ENCODE measurements around the gene SERINC2. TPM values are rescaled to one million over a fixed set of nuclear protein-coding genes. Genes with fewer than 3 reads are reported as not detected.

The SERINC2 gene
- polyA plus RNA-seq, 1 donor (not counting 4 experiments of a cell fraction or from before 2014, with no cell fraction given): 171 TPM

DNA sequence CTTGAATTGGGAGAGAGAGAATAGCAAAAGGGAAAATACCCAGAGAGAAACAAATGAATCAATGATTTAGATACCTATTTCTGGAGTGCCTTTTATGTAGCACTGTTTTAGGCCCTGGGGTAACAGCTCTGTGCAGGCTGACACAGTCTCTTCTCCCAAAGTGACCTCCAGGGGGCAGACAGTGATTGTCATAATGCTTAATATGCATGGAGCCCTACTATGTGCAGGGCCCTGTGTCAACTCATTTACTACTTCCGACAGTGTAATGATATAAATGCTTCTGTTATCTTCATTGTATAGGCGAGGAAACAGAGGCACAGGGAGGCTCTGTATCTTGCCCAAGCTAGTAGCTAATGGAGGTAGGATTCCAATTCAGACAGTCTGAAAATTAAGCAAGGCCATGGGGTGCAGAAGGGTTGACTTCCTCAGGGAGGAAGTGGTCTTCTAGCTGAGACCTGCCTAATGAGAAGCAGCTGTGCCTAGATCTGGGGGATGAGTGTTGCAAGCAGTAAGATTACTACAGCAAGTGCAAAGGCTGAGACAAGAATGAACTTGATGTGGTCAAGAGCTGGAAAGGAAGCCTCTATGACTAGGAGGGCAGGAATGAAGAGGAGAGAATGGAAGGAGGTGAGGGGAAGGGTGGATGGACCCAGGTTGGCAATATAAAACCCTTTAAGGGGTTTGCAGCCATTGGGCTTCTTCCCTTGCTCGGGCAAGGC lies 16.2 kb upstream of the SERINC2 start:
- Histone ChIP-seq H3K9me1 (ENCODE audit: control insufficient read depth, extremely low read depth, insufficient read depth, low read length) (no peaks in the 10 kb centered on the region), H3K9ac (ENCODE audit: control insufficient read depth, extremely low read depth, insufficient read depth, low read length) (no peak overlapping the region), H3K79me2 (ENCODE audit: control insufficient read depth, insufficient read depth, low read length) (no peaks in the 10 kb centered on the region), H3K4me2 (ENCODE audit: control insufficient read depth, extremely low read depth, insufficient read depth, low read depth, low read length) (peak overlapping the region; percentile 60), H4K20me1 (ENCODE audit: control insufficient read depth, extremely low read depth, insufficient read depth, low read length) (no peaks in the 10 kb centered on the region), H3K4me3 (ENCODE audit: control insufficient read depth in 2 of 3, extremely low read depth in 1 of 3, insufficient read depth in 2 of 3, low read depth in 1 of 3, low read length in 3 of 3) (no peak overlapping the region), H3K27me3 (ENCODE audit: control insufficient read depth, extremely low read depth, insufficient read depth, low read length) (no peaks in the 10 kb centered on the region), H3K9me3 (ENCODE audit: control insufficient read depth, low read depth, low read length) (no peaks in the 10 kb centered on the region), H2AFZ (ENCODE audit: control insufficient read depth, low read length) (no peak overlapping the region), H3K36me3 (ENCODE audit: control insufficient read depth in 2 of 2, extremely low read depth in 1 of 2, insufficient read depth in 2 of 2, low read length in 2 of 2) (no peaks in the 10 kb centered on the region), H3K27ac (ENCODE audit: control insufficient read depth, insufficient read depth, low read length) (peak overlapping the region; percentile 81), H3K4me1 (ENCODE audit: control insufficient read depth, extremely low read depth, insufficient read depth, low read length) (peaks cover 50% of the 10 kb centered on the region)
- TF ChIP-seq EZH2 (IDR thresholded peaks at IDR 0.05; ENCODE audit: low read length) (no peak), CTCF (optimal IDR thresholded peaks at IDR 0.05 in 1 of 3, IDR thresholded peaks at IDR 0.05 in 1 of 3, conservative IDR thresholded peaks at IDR 0.05 in 1 of 3; ENCODE audit: extremely low read depth in 1 of 3, insufficient read depth in 2 of 3, low read length in 3 of 3) (peak; percentile 61 to 81 (median 64))
- dilution Hi-C loops (cut with MboI; ENCODE audit: extremely low pct_ligation_motif_present, low sequenced_read_pairs): no loop called here
- FAIRE-seq: peak; percentile 100
- DNase-seq (ENCODE audit: low read depth, low spot score): peak; percentile 99

DNA sequence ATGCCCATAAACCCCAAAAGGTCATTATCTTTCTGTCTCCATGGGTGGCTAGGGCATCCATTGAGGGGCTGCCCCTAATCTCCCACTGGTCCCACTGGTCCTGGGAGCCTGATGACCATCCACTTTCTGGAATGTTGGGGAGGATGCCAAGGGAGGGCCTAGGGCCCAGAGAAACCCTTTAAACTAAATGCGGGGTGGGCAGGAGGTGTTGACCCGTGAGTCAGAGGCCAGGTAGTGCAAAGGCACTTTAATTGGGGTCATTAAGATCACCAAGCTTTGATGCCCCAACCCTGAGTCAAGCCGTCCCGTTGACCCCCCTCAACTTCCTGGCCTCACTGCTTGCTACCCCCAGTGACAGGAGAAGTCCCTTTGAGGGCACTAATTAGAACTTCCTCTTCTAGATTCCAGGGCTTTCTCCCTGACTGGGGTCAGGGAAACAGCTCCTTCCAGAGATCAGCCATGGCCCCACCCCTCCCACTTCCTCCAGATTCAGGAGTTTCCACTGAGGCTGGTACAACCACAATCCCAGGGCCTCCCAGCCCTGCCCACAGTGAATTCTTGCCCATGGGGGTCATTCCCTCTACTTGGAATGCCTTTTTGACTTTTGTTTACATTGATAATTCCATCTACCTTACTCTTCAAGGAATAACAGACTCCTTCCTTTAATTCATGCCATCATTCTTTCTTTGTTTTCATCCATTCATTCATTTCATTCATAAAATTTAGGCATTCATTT lies 15.5 kb upstream of the SERINC2 start:
- no peaks in the 10 kb centered on the region for H3K9me3 ChIP-seq (ENCODE audit: control insufficient read depth, low read depth, low read length)

More for the DNA sequence above, 15.5 kb upstream of the SERINC2 start:
- no peaks in the 10 kb centered on the region for H3K9me1 ChIP-seq (ENCODE audit: control insufficient read depth, extremely low read depth, insufficient read depth, low read length)
- dilution Hi-C loops (cut with MboI; ENCODE audit: extremely low pct_ligation_motif_present, low sequenced_read_pairs): no loop called here
- no peaks in the 10 kb centered on the region for H3K36me3 ChIP-seq (ENCODE audit: control insufficient read depth in 2 of 2, extremely low read depth in 1 of 2, insufficient read depth in 2 of 2, low read length in 2 of 2)
- H3K9ac ChIP-seq (ENCODE audit: control insufficient read depth, extremely low read depth, insufficient read depth, low read length): peak overlapping the region; percentile 23
- no peaks in the 10 kb centered on the region for H4K20me1 ChIP-seq (ENCODE audit: control insufficient read depth, extremely low read depth, insufficient read depth, low read length)
- DNase-seq (ENCODE audit: low read depth, low spot score): no peak
- H3K27ac ChIP-seq (ENCODE audit: control insufficient read depth, insufficient read depth, low read length): peak overlapping the region; percentile 81
- H3K4me1 ChIP-seq (ENCODE audit: control insufficient read depth, extremely low read depth, insufficient read depth, low read length): peaks cover 50% of the 10 kb centered on the region
- no peaks in the 10 kb centered on the region for H3K27me3 ChIP-seq (ENCODE audit: control insufficient read depth, extremely low read depth, insufficient read depth, low read length)
- FAIRE-seq: peak; percentile 23
- H3K4me2 ChIP-seq (ENCODE audit: control insufficient read depth, extremely low read depth, insufficient read depth, low read depth, low read length): peak overlapping the region; percentile 60
- H2AFZ ChIP-seq (ENCODE audit: control insufficient read depth, low read length): no peak overlapping the region
- no peaks in the 10 kb centered on the region for H3K79me2 ChIP-seq (ENCODE audit: control insufficient read depth, insufficient read depth, low read length)
- TF ChIP-seq CTCF (optimal IDR thresholded peaks at IDR 0.05 in 1 of 3, IDR thresholded peaks at IDR 0.05 in 1 of 3, conservative IDR thresholded peaks at IDR 0.05 in 1 of 3; ENCODE audit: extremely low read depth in 1 of 3, insufficient read depth in 2 of 3, low read length in 3 of 3): no peak
- no peak for TF ChIP-seq EZH2 (IDR thresholded peaks at IDR 0.05; ENCODE audit: low read length)
- peak overlapping the region in 1 of 3 experiments; percentile 2 for H3K4me3 ChIP-seq (ENCODE audit: control insufficient read depth in 2 of 3, extremely low read depth in 1 of 3, insufficient read depth in 2 of 3, low read depth in 1 of 3, low read length in 3 of 3)
